ENCODE results near the gene GOPC.

DNA sequence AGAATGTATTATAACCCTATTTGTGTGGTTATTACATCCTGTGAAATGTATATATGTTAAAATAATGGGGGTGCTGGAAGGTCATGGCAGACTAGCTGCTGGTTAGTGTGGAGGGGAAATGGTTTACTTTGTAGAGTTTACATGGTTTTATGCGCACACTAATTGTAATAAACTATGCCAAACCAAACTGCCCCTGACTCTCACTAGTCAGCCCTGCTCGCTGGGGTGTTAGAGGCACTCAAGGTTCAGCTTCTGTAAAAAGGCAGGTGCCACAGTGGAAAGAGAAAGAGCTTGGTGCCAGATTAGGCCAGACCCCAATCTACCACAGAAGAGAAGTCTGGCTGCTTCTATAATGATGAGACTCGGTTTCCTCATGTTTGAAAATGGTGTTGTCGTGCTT is 52.7 kb downstream of the GOPC start:
- TF ChIP-seq, protein P1, sequence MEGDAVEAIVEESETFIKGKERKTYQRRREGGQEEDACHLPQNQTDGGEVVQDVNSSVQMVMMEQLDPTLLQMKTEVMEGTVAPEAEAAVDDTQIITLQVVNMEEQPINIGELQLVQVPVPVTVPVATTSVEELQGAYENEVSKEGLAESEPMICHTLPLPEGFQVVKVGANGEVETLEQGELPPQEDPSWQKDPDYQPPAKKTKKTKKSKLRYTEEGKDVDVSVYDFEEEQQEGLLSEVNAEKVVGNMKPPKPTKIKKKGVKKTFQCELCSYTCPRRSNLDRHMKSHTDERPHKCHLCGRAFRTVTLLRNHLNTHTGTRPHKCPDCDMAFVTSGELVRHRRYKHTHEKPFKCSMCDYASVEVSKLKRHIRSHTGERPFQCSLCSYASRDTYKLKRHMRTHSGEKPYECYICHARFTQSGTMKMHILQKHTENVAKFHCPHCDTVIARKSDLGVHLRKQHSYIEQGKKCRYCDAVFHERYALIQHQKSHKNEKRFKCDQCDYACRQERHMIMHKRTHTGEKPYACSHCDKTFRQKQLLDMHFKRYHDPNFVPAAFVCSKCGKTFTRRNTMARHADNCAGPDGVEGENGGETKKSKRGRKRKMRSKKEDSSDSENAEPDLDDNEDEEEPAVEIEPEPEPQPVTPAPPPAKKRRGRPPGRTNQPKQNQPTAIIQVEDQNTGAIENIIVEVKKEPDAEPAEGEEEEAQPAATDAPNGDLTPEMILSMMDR (IDR thresholded peaks at IDR 0.05; ENCODE audit: low read depth, low read length), result no peak
- TF ChIP-seq EZH2phosphoT487 (IDR thresholded peaks at IDR 0.05; ENCODE audit: low read depth), result no peak

Data from OCI-LY3 (cell line).